Astrocyte (in vitro differentiated cells and primary cell): Measurements from ENCODE around the gene CCDC60. TPM values are rescaled to one million over a fixed set of nuclear protein-coding genes. Genes with fewer than 3 reads are reported as not detected.

Experiments
- DNase-seq: peaks from one replicate; pipeline ENCODE4 v3.0.0-alpha.2; 2010; ENCODE audit warnings: low read depth
- FAIRE-seq: peaks from 2 replicates; lab custom pipeline; 2011; peaks lifted over from hg19 to GRCh38; lab: Jason Lieb, UNC
- H2AFZ ChIP-seq: 2 replicates; pipeline ENCODE4 v1.6.0; 2012; ENCODE audit warnings: low read depth, low read length, inconsistent platforms
- H3K27ac ChIP-seq: 2 replicates; pipeline ENCODE4 v1.5.1; 2011; ENCODE audit warnings: low read depth, low read length, inconsistent platforms
- H3K27me3 ChIP-seq: 2 replicates; pipeline ENCODE4 v1.6.0; 2011; ENCODE audit warnings: low read length, inconsistent platforms; ENCODE audit not compliant: insufficient read depth
- H3K36me3 ChIP-seq: 2 replicates; pipeline ENCODE4 v1.5.1; 2011; ENCODE audit warnings: low read length, inconsistent platforms; ENCODE audit not compliant: insufficient read depth
- H3K4me1 ChIP-seq: 2 replicates; pipeline ENCODE4 v1.5.1; 2011; ENCODE audit warnings: low read length, inconsistent platforms; ENCODE audit not compliant: insufficient read depth
- H3K4me2 ChIP-seq: 2 replicates; pipeline ENCODE4 v1.6.0; 2012; ENCODE audit warnings: low read length, inconsistent platforms
- H3K4me3 ChIP-seq: 2 replicates; pipeline ENCODE4 v1.5.1; 2011; ENCODE audit warnings: low read depth, mild to moderate bottlenecking, low read length, inconsistent platforms; ENCODE audit not compliant: insufficient read depth
- H3K79me2 ChIP-seq: 2 replicates; pipeline ENCODE4 v1.6.0; 2012; ENCODE audit warnings: mild to moderate bottlenecking, low read length, inconsistent platforms; ENCODE audit not compliant: insufficient read depth
- H3K9ac ChIP-seq: 2 replicates; pipeline ENCODE4 v1.6.0; 2012; ENCODE audit warnings: mild to moderate bottlenecking, low read length, inconsistent platforms
- H3K9me3 ChIP-seq: 2 replicates; pipeline ENCODE4 v1.5.1; 2012; ENCODE audit warnings: low read depth, mild to moderate bottlenecking, low read length, inconsistent platforms; ENCODE audit not compliant: insufficient read depth
- H4K20me1 ChIP-seq: 2 replicates; pipeline ENCODE4 v1.6.0; 2012; ENCODE audit warnings: low read length, inconsistent platforms; ENCODE audit not compliant: insufficient read depth
- H3K27ac Mint-ChIP-seq: one replicate; pipeline ENCODE4 v1.8.0; 2021; ENCODE audit warnings: mild to moderate bottlenecking, mixed read lengths; ENCODE audit not compliant: unreplicated experiment
- H3K27me3 Mint-ChIP-seq: one replicate; pipeline ENCODE4 v1.8.0; 2021; ENCODE audit warnings: low read depth, mixed read lengths; ENCODE audit not compliant: unreplicated experiment
- H3K36me3 Mint-ChIP-seq: one replicate; pipeline ENCODE4 v1.8.0; 2021; ENCODE audit warnings: low read depth, mixed read lengths; ENCODE audit not compliant: unreplicated experiment
- H3K4me1 Mint-ChIP-seq: one replicate; pipeline ENCODE4 v1.8.0; 2021; ENCODE audit warnings: low read depth, mixed read lengths; ENCODE audit not compliant: unreplicated experiment
- H3K4me3 Mint-ChIP-seq: one replicate; pipeline ENCODE4 v1.8.0; 2021; ENCODE audit warnings: mild to moderate bottlenecking, moderate library complexity, mixed read lengths; ENCODE audit not compliant: unreplicated experiment
- H3K9me3 Mint-ChIP-seq: one replicate; pipeline ENCODE4 v1.8.0; 2021; ENCODE audit warnings: mild to moderate bottlenecking, mixed read lengths; ENCODE audit not compliant: unreplicated experiment
- EZH2 ChIP-seq: IDR thresholded peaks from 2 replicates; pipeline ENCODE4 v1.6.1; 2012; ENCODE audit warnings: mild to moderate bottlenecking, low read length, inconsistent platforms; ENCODE audit not compliant: insufficient read depth
- total RNA-seq: library from RNA; stranded (reverse); gene quantifications from 2 replicates; pipeline ENCODE4 v1.2.1, GENCODE V29; 2021
- TF ChIP-seq, protein P1 (sequence below): IDR thresholded peaks from 2 replicates; pipeline ENCODE4 v1.5.1; 2011; ENCODE audit warnings: low read depth, mild to moderate bottlenecking, inconsistent platforms, low read length, moderate library complexity; ENCODE audit not compliant: insufficient read depth

The CCDC60 gene
- total RNA-seq, 1 donor from 2014 or later, result 1.7 TPM

DNA sequence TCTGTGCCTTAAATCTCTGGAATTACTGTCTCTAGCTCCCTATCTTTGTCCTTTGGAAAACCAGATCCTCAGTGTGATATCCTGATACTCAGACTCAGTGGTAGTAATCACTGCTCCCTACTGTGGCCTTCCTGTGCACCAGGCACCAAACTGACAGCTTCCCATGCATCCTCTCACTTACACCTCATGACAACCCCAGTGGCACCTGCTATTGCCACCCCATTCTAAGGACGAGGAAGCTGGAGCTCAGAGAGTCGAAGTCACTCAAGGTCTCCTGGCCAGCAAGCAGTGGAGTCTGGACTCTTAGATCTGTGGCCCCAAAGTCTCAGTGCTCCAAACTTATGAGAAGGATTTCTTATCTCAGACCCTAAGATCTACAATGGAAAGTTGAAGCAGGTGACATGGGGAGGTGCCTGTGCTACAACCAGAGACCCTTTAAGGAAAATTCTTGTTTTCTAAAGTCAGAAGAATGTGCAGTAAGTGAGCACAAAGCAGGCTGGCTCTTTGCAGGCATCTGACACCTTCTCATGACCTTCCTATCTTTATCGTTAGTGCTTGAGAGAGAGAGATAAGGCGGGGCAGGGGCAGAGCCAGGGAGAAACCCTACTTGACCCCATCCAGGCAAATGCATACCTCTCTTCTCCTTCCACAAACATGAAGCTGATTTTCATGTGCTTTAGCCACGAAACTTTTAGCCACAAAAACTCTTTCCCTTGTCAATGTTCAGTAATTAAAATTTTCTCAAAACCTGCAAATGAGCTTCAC, 47.1 kb downstream of the CCDC60 start:
- H3K9me3 Mint-ChIP-seq, result no peaks in the 10 kb centered on the region
- H3K36me3 ChIP-seq, result no peaks in the 10 kb centered on the region
- H3K27me3 ChIP-seq, result no peaks in the 10 kb centered on the region
- no peak for FAIRE-seq
- no peaks in the 10 kb centered on the region for H3K4me1 Mint-ChIP-seq
- H3K4me3 ChIP-seq, result no peak overlapping the region
- H4K20me1 ChIP-seq, result no peaks in the 10 kb centered on the region
- H3K4me1 ChIP-seq, result no peaks in the 10 kb centered on the region
- H3K9ac ChIP-seq, result no peak overlapping the region
- TF ChIP-seq EZH2, result no peak
- TF ChIP-seq, protein P1, sequence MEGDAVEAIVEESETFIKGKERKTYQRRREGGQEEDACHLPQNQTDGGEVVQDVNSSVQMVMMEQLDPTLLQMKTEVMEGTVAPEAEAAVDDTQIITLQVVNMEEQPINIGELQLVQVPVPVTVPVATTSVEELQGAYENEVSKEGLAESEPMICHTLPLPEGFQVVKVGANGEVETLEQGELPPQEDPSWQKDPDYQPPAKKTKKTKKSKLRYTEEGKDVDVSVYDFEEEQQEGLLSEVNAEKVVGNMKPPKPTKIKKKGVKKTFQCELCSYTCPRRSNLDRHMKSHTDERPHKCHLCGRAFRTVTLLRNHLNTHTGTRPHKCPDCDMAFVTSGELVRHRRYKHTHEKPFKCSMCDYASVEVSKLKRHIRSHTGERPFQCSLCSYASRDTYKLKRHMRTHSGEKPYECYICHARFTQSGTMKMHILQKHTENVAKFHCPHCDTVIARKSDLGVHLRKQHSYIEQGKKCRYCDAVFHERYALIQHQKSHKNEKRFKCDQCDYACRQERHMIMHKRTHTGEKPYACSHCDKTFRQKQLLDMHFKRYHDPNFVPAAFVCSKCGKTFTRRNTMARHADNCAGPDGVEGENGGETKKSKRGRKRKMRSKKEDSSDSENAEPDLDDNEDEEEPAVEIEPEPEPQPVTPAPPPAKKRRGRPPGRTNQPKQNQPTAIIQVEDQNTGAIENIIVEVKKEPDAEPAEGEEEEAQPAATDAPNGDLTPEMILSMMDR, result no peak
- DNase-seq, result no peak
- H3K4me2 ChIP-seq, result no peak overlapping the region
- H2AFZ ChIP-seq, result no peak overlapping the region
- peaks cover 3% of the 10 kb centered on the region for H3K27me3 Mint-ChIP-seq
- no peaks in the 10 kb centered on the region for H3K36me3 Mint-ChIP-seq
- no peaks in the 10 kb centered on the region for H3K79me2 ChIP-seq
- peaks cover 3% of the 10 kb centered on the region for H3K9me3 ChIP-seq
- no peak overlapping the region for H3K27ac ChIP-seq
- H3K4me3 Mint-ChIP-seq, result no peak overlapping the region
- no peak overlapping the region for H3K27ac Mint-ChIP-seq

DNA sequence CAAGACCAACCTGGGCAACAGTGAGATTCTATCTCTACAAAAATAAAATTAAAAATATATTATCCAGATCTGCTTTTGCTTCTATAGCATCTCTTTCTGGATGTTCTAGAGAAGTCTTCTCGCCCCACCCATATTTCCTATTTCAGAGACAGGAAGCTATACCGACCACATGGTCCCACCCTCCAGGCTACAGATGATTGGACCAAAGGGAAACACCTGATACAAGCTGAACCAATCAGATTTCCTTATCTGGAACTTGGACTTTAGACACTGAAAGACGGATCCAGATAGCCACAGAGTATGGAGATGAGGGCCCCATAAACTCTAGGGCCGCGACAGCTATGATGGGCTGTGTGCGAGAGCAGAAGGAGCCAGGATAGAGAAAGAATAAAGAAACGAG, 48.7 kb downstream of the CCDC60 start:
- H3K4me2 ChIP-seq, result no peak overlapping the region
- no peak for FAIRE-seq

More for the DNA sequence above, 48.7 kb downstream of the CCDC60 start:
- Mint-ChIP-seq H3K36me3 (no peaks in the 10 kb centered on the region), H3K4me3 (no peak overlapping the region), H3K9me3 (no peaks in the 10 kb centered on the region), H3K27ac (no peak overlapping the region), H3K27me3 (peaks cover 3% of the 10 kb centered on the region), H3K4me1 (no peaks in the 10 kb centered on the region)
- Histone ChIP-seq H4K20me1 (no peaks in the 10 kb centered on the region), H3K9me3 (peaks cover 3% of the 10 kb centered on the region), H3K9ac (no peak overlapping the region), H3K27me3 (no peaks in the 10 kb centered on the region), H3K36me3 (no peaks in the 10 kb centered on the region), H3K79me2 (no peaks in the 10 kb centered on the region), H3K4me1 (no peaks in the 10 kb centered on the region), H3K27ac (no peak overlapping the region), H2AFZ (no peak overlapping the region), H3K4me3 (no peak overlapping the region)
- no peak for TF ChIP-seq EZH2
- TF ChIP-seq, protein P1, result no peak
- no peak for DNase-seq
